CD4-positive, CD25-positive, alpha-beta regulatory T cell (primary cell): ENCODE measurements around the gene RPRM. TPM values are rescaled to one million over a fixed set of nuclear protein-coding genes. Genes with fewer than 3 reads are reported as not detected.
A peak's percentile ranks its signal among the peaks of the same experiment; 100 is the strongest.
"Not testable (repeated sequence)": the region's sequence is repeated elsewhere in the genome, so short reads cannot be mapped to it uniquely, and the experiment has no call there.

Experiments
- ATAC-seq, 2 donors: fragments of 150-1000 bp; cut with Tn5 transposase; one replicate each; pipeline ENCODE4 v1.10.0; 2021; ENCODE audit warnings: low read depth in 2 of 2, moderate number of reproducible peaks in 2 of 2, moderate library complexity in 1 of 2
- DNase-seq, 3 donors: peaks; one replicate each; pipeline versions ENCODE4 v3.0.0 to v3.0.0-alpha.2; 2012 to 2022; ENCODE audit warnings: mixed read lengths in 1 of 3
- H3K27ac ChIP-seq: one replicate; pipeline ENCODE4 v1.7.0; 2013; ENCODE audit warnings: mild to moderate bottlenecking, low read length; ENCODE audit not compliant: insufficient read depth, poor library complexity, severe bottlenecking
- H3K27me3 ChIP-seq: one replicate; pipeline ENCODE4 v1.7.0; 2013; ENCODE audit warnings: low read length; ENCODE audit not compliant: control insufficient read depth, insufficient read depth
- H3K36me3 ChIP-seq: one replicate; pipeline ENCODE4 v1.7.0; 2013; ENCODE audit warnings: mild to moderate bottlenecking, low read length, moderate library complexity; ENCODE audit not compliant: control insufficient read depth, insufficient read depth
- H3K4me1 ChIP-seq: 2 replicates; pipeline ENCODE4 v1.7.0; 2013; ENCODE audit warnings: mild to moderate bottlenecking, low read length; ENCODE audit not compliant: insufficient read depth, control insufficient read depth, poor library complexity, severe bottlenecking
- H3K4me3 ChIP-seq: one replicate; pipeline ENCODE4 v1.7.0; 2013; ENCODE audit warnings: low read depth, mild to moderate bottlenecking, low read length, moderate library complexity
- H3K9me3 ChIP-seq, 2 experiments: 1 replicate in 1 of 2; 2 replicates in 1 of 2; pipeline ENCODE4 v1.7.0; 2013; ENCODE audit warnings: low read length in 2 of 2, mild to moderate bottlenecking in 1 of 2, moderate library complexity in 1 of 2; ENCODE audit not compliant: control insufficient read depth in 2 of 2
- H3K27ac Mint-ChIP-seq, 3 donors: one replicate each; pipeline ENCODE4 v1.8.0; 2020 to 2022; ENCODE audit warnings: mild to moderate bottlenecking in 3 of 3, mixed read lengths in 3 of 3, moderate library complexity in 2 of 3
- H3K27me3 Mint-ChIP-seq: one replicate; pipeline ENCODE4 v1.8.0; 2022; ENCODE audit warnings: mild to moderate bottlenecking, mixed read lengths
- H3K36me3 Mint-ChIP-seq: one replicate; pipeline ENCODE4 v1.8.0; 2020; ENCODE audit warnings: mixed read lengths
- H3K4me1 Mint-ChIP-seq, 4 donors: one replicate each; pipeline ENCODE4 v1.8.0; 2020 to 2022; ENCODE audit warnings: mixed read lengths in 4 of 4, mild to moderate bottlenecking in 1 of 4
- H3K4me3 Mint-ChIP-seq, 4 donors: one replicate each; pipeline ENCODE4 v1.8.0; 2020 to 2022; ENCODE audit warnings: mild to moderate bottlenecking in 4 of 4, mixed read lengths in 4 of 4, moderate library complexity in 3 of 4
- H3K9me3 Mint-ChIP-seq, 7 donors: one replicate each; pipeline ENCODE4 v1.8.0; 2020 to 2022; ENCODE audit warnings: mixed read lengths in 7 of 7, mild to moderate bottlenecking in 3 of 7, moderate library complexity in 2 of 7
- polyA plus RNA-seq, 4 donors: library from polyadenylated mRNA; unstranded; fragments of 300-500 nt; fragmentation: Illumina TruSeq; gene quantifications; one replicate each; pipeline ENCODE4 v1.2.3, GENCODE V29; 2021
- total RNA-seq: library from RNA; stranded (reverse); gene quantifications from one replicate; pipeline ENCODE4 v1.2.3, GENCODE V29; 2022

Gene RPRM
- total RNA-seq (0.44 TPM), polyA plus RNA-seq (1 to 10 TPM in 1 of 4 donors, under 1 TPM in 1, not detected in 2; 0.21 to 1.1 TPM)

GRCh38 chr2:153478289-153479261 lies at the start of gene RPRM:
TSS of gene RPRM (minus strand) at chr2:153478762. CDS start at chr2:153478565, 197 bp downstream.
- H3K4me1 Mint-ChIP-seq: peaks cover 4 to 22% (median 5%) of the 10 kb centered on the region in 4 donors
- peaks cover 67% of the 10 kb centered on the region for H3K27me3 Mint-ChIP-seq
- no peak within 1 kb of the TSS for H3K4me3 ChIP-seq
- H3K4me1 ChIP-seq: peaks cover 15% of the 10 kb centered on the region
- no peak within 1 kb of the TSS for H3K27ac Mint-ChIP-seq
- no peaks in the 10 kb centered on the region for H3K36me3 ChIP-seq
- H3K9me3 Mint-ChIP-seq: peaks cover 0 to 5% (median 0%) of the 10 kb centered on the region in 7 donors
- no peaks in the 10 kb centered on the region for H3K9me3 ChIP-seq
- ATAC-seq (peak; percentile 68 to 80), DNase-seq (peak; percentile 10 to 57 (median 30))
- no peaks in the 10 kb centered on the region for H3K36me3 Mint-ChIP-seq
- peaks cover 25% of the 10 kb centered on the region for H3K27me3 ChIP-seq
- peak within 1 kb of the TSS; percentile 17 to 80 (median 42) for H3K4me3 Mint-ChIP-seq
- H3K27ac ChIP-seq: no peak within 1 kb of the TSS

DNA sequence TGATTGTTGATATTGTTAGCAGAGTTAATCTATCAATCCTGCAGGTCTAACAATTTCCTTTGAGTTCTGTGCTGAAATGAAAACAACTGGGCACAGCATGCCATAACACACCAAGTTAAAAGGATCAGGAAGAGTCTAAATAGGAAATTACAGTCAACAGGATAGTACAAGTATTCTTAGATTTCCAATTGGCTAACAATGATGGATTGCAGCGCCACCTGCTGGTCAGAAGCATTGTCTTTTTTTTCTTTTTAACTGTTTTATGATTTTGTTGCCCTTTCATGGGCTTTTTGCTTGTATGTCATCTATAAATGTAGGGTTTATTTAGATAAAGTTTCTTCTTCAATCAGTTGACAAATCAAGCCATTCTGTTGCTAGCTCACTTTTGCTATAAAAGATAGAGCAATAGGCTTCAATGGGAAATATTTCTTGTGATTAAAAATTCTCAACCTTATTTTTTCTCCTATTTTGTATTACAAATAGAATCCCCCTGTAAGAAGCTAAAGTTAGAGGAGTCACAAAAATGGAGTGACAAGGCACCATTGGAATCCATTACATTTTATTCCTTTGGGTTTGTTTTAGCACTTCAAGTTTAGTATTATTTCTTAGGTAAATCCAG lies 40.8 kb upstream of the RPRM start:
- H3K9me3 Mint-ChIP-seq: no peaks in the 10 kb centered on the region
- DNase-seq: peak in 2 of 3 donors; percentile 5 to 55
- Histone ChIP-seq H3K4me3 (no peak overlapping the region), H3K27ac (no peak overlapping the region), H3K9me3 (no peaks in the 10 kb centered on the region), H3K4me1 (no peaks in the 10 kb centered on the region), H3K27me3 (no peaks in the 10 kb centered on the region), H3K36me3 (no peaks in the 10 kb centered on the region)
- no peak for ATAC-seq
- no peaks in the 10 kb centered on the region for H3K4me1 Mint-ChIP-seq
- no peaks in the 10 kb centered on the region for H3K27me3 Mint-ChIP-seq
- H3K27ac Mint-ChIP-seq: no peak overlapping the region
- no peak overlapping the region for H3K4me3 Mint-ChIP-seq
- no peaks in the 10 kb centered on the region for H3K36me3 Mint-ChIP-seq

- Histone ChIP-seq H3K36me3 (no peaks in the 10 kb centered on the region), H3K9me3 (no peaks in the 10 kb centered on the region), H3K27me3 (no peaks in the 10 kb centered on the region), H3K4me1 (no peaks in the 10 kb centered on the region), H3K4me3 (no peak overlapping the region), H3K27ac (no peak overlapping the region)
- Mint-ChIP-seq H3K36me3 (no peaks in the 10 kb centered on the region), H3K9me3 (peaks cover 0 to 5% (median 2%) of the 10 kb centered on the region in 7 donors), H3K27me3 (no peaks in the 10 kb centered on the region), H3K27ac (no peak overlapping the region), H3K4me1 (no peaks in the 10 kb centered on the region), H3K4me3 (no peak overlapping the region)
- no peak for DNase-seq
- ATAC-seq: no peak
Measured at GRCh38 chr2:153512331-153512730, 33.8 kb upstream of the RPRM start.

- DNase-seq (no peak), ATAC-seq (no peak)
- Mint-ChIP-seq H3K27ac (no peak overlapping the region), H3K9me3 (peaks cover 0 to 13% (median 4%) of the 10 kb centered on the region in 7 donors), H3K27me3 (no peaks in the 10 kb centered on the region), H3K4me1 (no peaks in the 10 kb centered on the region), H3K36me3 (no peaks in the 10 kb centered on the region), H3K4me3 (no peak overlapping the region)
- H3K4me1 ChIP-seq: no peaks in the 10 kb centered on the region
- no peak overlapping the region for H3K4me3 ChIP-seq
- no peaks in the 10 kb centered on the region for H3K9me3 ChIP-seq
- H3K27me3 ChIP-seq: no peaks in the 10 kb centered on the region
- H3K36me3 ChIP-seq: no peaks in the 10 kb centered on the region
- H3K27ac ChIP-seq: no peak overlapping the region
Measured at GRCh38 chr2:153510996-153511395, 32.4 kb upstream of the RPRM start.

GRCh38 chr2:153509133-153509532 lies 30.6 kb upstream of the RPRM start:
- no peak for ATAC-seq
- Mint-ChIP-seq H3K4me1 (no peaks in the 10 kb centered on the region), H3K27me3 (no peaks in the 10 kb centered on the region), H3K4me3 (no peak overlapping the region), H3K36me3 (no peaks in the 10 kb centered on the region), H3K9me3 (peaks cover 0 to 20% (median 5%) of the 10 kb centered on the region in 7 donors), H3K27ac (no peak overlapping the region)
- no peak overlapping the region for H3K27ac ChIP-seq
- no peaks in the 10 kb centered on the region for H3K4me1 ChIP-seq
- H3K4me3 ChIP-seq: no peak overlapping the region
- H3K36me3 ChIP-seq: no peaks in the 10 kb centered on the region
- no peak for DNase-seq
- H3K27me3 ChIP-seq: no peaks in the 10 kb centered on the region
- H3K9me3 ChIP-seq: no peaks in the 10 kb centered on the region

- H3K27me3 Mint-ChIP-seq, H3K4me3 Mint-ChIP-seq, H3K27ac Mint-ChIP-seq, H3K9me3 ChIP-seq, H3K4me1 Mint-ChIP-seq, ATAC-seq, H3K4me3 ChIP-seq, DNase-seq, H3K27me3 ChIP-seq, H3K4me1 ChIP-seq, H3K36me3 ChIP-seq, H3K36me3 Mint-ChIP-seq, H3K27ac ChIP-seq: not testable (repeated sequence)
- peaks cover 2 to 20% (median 5%) of the 10 kb centered on the region in 7 donors for H3K9me3 Mint-ChIP-seq
Measured at GRCh38 chr2:153506499-153506898, 27.9 kb upstream of the RPRM start.

GRCh38 chr2:153499439-153499838 lies 20.9 kb upstream of the RPRM start:
- Mint-ChIP-seq H3K27me3 (no peaks in the 10 kb centered on the region), H3K9me3 (peaks cover 0 to 5% (median 2%) of the 10 kb centered on the region in 7 donors), H3K4me3 (no peak overlapping the region), H3K4me1 (no peaks in the 10 kb centered on the region), H3K36me3 (no peaks in the 10 kb centered on the region), H3K27ac (no peak overlapping the region)
- no peak for ATAC-seq
- Histone ChIP-seq H3K27ac (no peak overlapping the region), H3K4me3 (no peak overlapping the region), H3K9me3 (no peaks in the 10 kb centered on the region), H3K36me3 (no peaks in the 10 kb centered on the region), H3K27me3 (no peaks in the 10 kb centered on the region), H3K4me1 (no peaks in the 10 kb centered on the region)
- no peak for DNase-seq
